HCT116 (cell line): ENCODE data around the gene ANKZF1. TPM values are rescaled to one million over a fixed set of nuclear protein-coding genes. Genes with fewer than 3 reads are reported as not detected.

Experiments
- ATAC-seq: fragments of 200-7000 bp; cut with Tn5 transposase; 2 replicates; pipeline ENCODE4 v1.9.1; 2020; ENCODE audit warnings: mild to moderate bottlenecking, moderate library complexity
- BruUV-seq: library from RNA; stranded (reverse); fragments of 400-500 nt; replicated peaks from 2 replicates; lab custom pipeline; 2021; lab: Mats Ljungman, UMichigan
- CTCF ChIA-PET: fragments of 300-600 bp; sonication (Branson Sonifier 250); formaldehyde crosslinking; loops from one replicate; lab custom pipeline; 2021; ENCODE audit warnings: antibody characterized with exemption; lab: Charles Lee
- POLR2A ChIA-PET: fragments of 300-600, 350-600 bp; sonication (Branson Sonifier 250); formaldehyde crosslinking; loops from one replicate; lab custom pipeline; 2021; ENCODE audit warnings: antibody characterized with exemption; lab: Charles Lee
- RAD21 ChIA-PET, 2 experiments: fragments of 300-600 bp; sonication (Branson Sonifier 250); formaldehyde crosslinking; loops; one replicate each; lab custom pipeline; 2023; ENCODE audit warnings: low total read pairs in 2 of 2; ENCODE audit not compliant: uncharacterized antibody in 2 of 2, unreplicated experiment in 2 of 2, low non-redundant PET in 1 of 2; lab: Charles Lee
- DNase-seq: peaks from one replicate; pipeline ENCODE4 v3.0.0-alpha.2; 2010; ENCODE audit warnings: low read depth, low spot score
- H2AFZ ChIP-seq: fragments of 200-600 bp; shearing (Covaris generic), sonication (generic); 2 replicates; pipeline ENCODE4 v1.6.1; 2017; ENCODE audit warnings: low read depth, mixed run types, mixed read lengths, antibody characterized with exemption, low read length; ENCODE audit not compliant: poor library complexity, severe bottlenecking
- H3K27ac ChIP-seq: 2 replicates; pipeline ENCODE4 v1.5.1; 2012; ENCODE audit warnings: low read depth, low read length
- H3K27me3 ChIP-seq: fragments of 200-600 bp; sonication (generic); 2 replicates; pipeline ENCODE4 v1.6.1; 2016; ENCODE audit warnings: mixed run types, low read length, mixed read lengths; ENCODE audit not compliant: insufficient read depth
- H3K36me3 ChIP-seq, 2 experiments: fragments of 200-500 bp in 1 of 2; fragments of 200-600 bp in 1 of 2; sonication (Bioruptor generic) in 1 of 2; sonication (generic) in 1 of 2; 2 replicates each; pipeline versions ENCODE4 v1.5.1 to v1.6.1; 2014 to 2016; ENCODE audit warnings: low read length in 2 of 2, inconsistent platforms in 1 of 2, mixed read lengths in 1 of 2, mixed run types in 1 of 2; ENCODE audit not compliant: insufficient read depth in 2 of 2, control insufficient read depth in 1 of 2
- H3K4me1 ChIP-seq, 2 experiments: fragments of 200-600 bp in 1 of 2; sonication (generic) in 1 of 2; 2 replicates each; pipeline versions ENCODE4 v1.5.1 to v1.6.1; 2012 to 2017; ENCODE audit warnings: low read length in 2 of 2, inconsistent platforms in 1 of 2, mild to moderate bottlenecking in 1 of 2, mixed read lengths in 1 of 2, mixed run types in 1 of 2, moderate library complexity in 1 of 2; ENCODE audit not compliant: insufficient read depth in 2 of 2, control insufficient read depth in 1 of 2
- H3K4me2 ChIP-seq: fragments of 200-600 bp; sonication (generic); 2 replicates; pipeline ENCODE4 v1.6.1; 2017; ENCODE audit warnings: mixed run types, low read length, mixed read lengths
- H3K4me3 ChIP-seq, 2 experiments: fragments of 200-600 bp in 1 of 2; sonication (generic) in 1 of 2; replicated peaks in 1 of 2; 2 replicates each; pipeline ENCODE4 v1.5.1; 2011 to 2016; ENCODE audit warnings: low read length in 2 of 2, control low read depth in 1 of 2, low read depth in 1 of 2, mild to moderate bottlenecking in 1 of 2, mixed read lengths in 1 of 2, mixed run types in 1 of 2
- H3K79me2 ChIP-seq: fragments of 200-600 bp; sonication (generic); 2 replicates; pipeline ENCODE4 v1.6.1; 2017; ENCODE audit warnings: mild to moderate bottlenecking, mixed run types, low read length, moderate library complexity, mixed read lengths; ENCODE audit not compliant: insufficient read depth
- H3K9ac ChIP-seq: fragments of 200-600 bp; sonication (generic); 2 replicates; pipeline ENCODE4 v1.6.1; 2016; ENCODE audit warnings: low read length, mixed read lengths
- H3K9me2 ChIP-seq: fragments of 200-600 bp; sonication (generic), shearing (Covaris generic); 2 replicates; pipeline ENCODE4 v1.6.1; 2017; ENCODE audit warnings: mixed run types, mild to moderate bottlenecking, moderate library complexity; ENCODE audit not compliant: insufficient read depth
- H3K9me3 ChIP-seq, 2 experiments: fragments of 200-500 bp in 1 of 2; fragments of 200-600 bp in 1 of 2; sonication (Bioruptor generic) in 1 of 2; sonication (generic) in 1 of 2; 2 replicates each; pipeline ENCODE4 v1.6.1; 2014 to 2017; ENCODE audit warnings: low read length in 2 of 2, mixed read lengths in 2 of 2, inconsistent platforms in 1 of 2, low read depth in 1 of 2, mild to moderate bottlenecking in 1 of 2, mixed run types in 1 of 2, moderate library complexity in 1 of 2; ENCODE audit not compliant: control insufficient read depth in 1 of 2, insufficient read depth in 1 of 2
- H4K20me1 ChIP-seq: fragments of 200-600 bp; sonication (generic), shearing (Covaris generic); 2 replicates; pipeline ENCODE4 v1.6.1; 2017; ENCODE audit warnings: mixed run types, mild to moderate bottlenecking, moderate library complexity; ENCODE audit not compliant: insufficient read depth
- CBX3 ChIP-seq: IDR thresholded peaks from 2 replicates; pipeline ENCODE4 v1.6.1; 2012; ENCODE audit warnings: low read depth
- CEBPB ChIP-seq: IDR thresholded peaks from 2 replicates; pipeline ENCODE4 v1.6.1; 2012; ENCODE audit warnings: low read depth
- CTCF ChIP-seq, 3 experiments: fragments of 200-600 bp in 1 of 3; sonication (generic) in 1 of 3; IDR thresholded peaks in 2 of 3; conservative IDR thresholded peaks in 1 of 3; 2 replicates each; pipeline ENCODE4 v1.5.1; 2012 to 2017; ENCODE audit warnings: low read depth in 2 of 3, low read length in 2 of 3, antibody characterized with exemption in 1 of 3, borderline replicate concordance in 1 of 3, control low read depth in 1 of 3, mild to moderate bottlenecking in 1 of 3, mixed read lengths in 1 of 3, mixed run types in 1 of 3, moderate library complexity in 1 of 3; ENCODE audit not compliant: insufficient read depth in 1 of 3
- EGR1 ChIP-seq: IDR thresholded peaks from 2 replicates; pipeline ENCODE4 v1.6.1; 2012; ENCODE audit warnings: low read depth
- ELF1 ChIP-seq: IDR thresholded peaks from 2 replicates; pipeline ENCODE4 v1.6.1; 2012; ENCODE audit warnings: low read depth, borderline replicate concordance
- EZH2phosphoT487 ChIP-seq: fragments of 200-600 bp; IDR thresholded peaks from 2 replicates; pipeline ENCODE4 v1.6.1; 2018; ENCODE audit warnings: antibody characterized with exemption, borderline replicate concordance
- FOSL1 ChIP-seq: IDR thresholded peaks from 2 replicates; pipeline ENCODE4 v1.6.1; 2012; ENCODE audit warnings: low read depth
- JUND ChIP-seq: IDR thresholded peaks from 2 replicates; pipeline ENCODE4 v1.6.1; 2012
- POLR2A ChIP-seq: IDR thresholded peaks from 2 replicates; pipeline ENCODE4 v1.7.0; 2011; ENCODE audit warnings: borderline replicate concordance; ENCODE audit not compliant: insufficient read depth, insufficient read length; ENCODE audit errors: extremely low read depth
- POLR2AphosphoS5 ChIP-seq: IDR thresholded peaks from 2 replicates; pipeline ENCODE4 v1.6.1; 2011; ENCODE audit warnings: mild to moderate bottlenecking, low read depth, low read length, moderate library complexity
- RAD21 ChIP-seq: IDR thresholded peaks from 2 replicates; pipeline ENCODE4 v1.6.1; 2012; ENCODE audit warnings: low read depth, mild to moderate bottlenecking
- REST ChIP-seq: IDR thresholded peaks from 2 replicates; pipeline ENCODE4 v1.6.1; 2012; ENCODE audit warnings: low read depth
- SIN3A ChIP-seq: IDR thresholded peaks from 2 replicates; pipeline ENCODE4 v1.6.1; 2012; ENCODE audit warnings: low read depth
- YY1 ChIP-seq: IDR thresholded peaks from 2 replicates; pipeline ENCODE4 v1.6.1; 2011; ENCODE audit warnings: low read length, low read depth, moderate library complexity, mild to moderate bottlenecking; ENCODE audit not compliant: insufficient replicate concordance; ENCODE audit errors: extremely low read depth
- ZBTB33 ChIP-seq: IDR thresholded peaks from 2 replicates; pipeline ENCODE4 v1.6.1; 2011; ENCODE audit warnings: mild to moderate bottlenecking, low read length, moderate library complexity; ENCODE audit not compliant: insufficient replicate concordance; ENCODE audit errors: extremely low read depth
- ZFX ChIP-seq: fragments of 450-650 bp; IDR thresholded peaks from 2 replicates; pipeline ENCODE4 v1.6.1; 2017
- ZNF274 ChIP-seq: fragments of 200-500 bp; sonication (Bioruptor generic); IDR thresholded peaks from 2 replicates; pipeline ENCODE4 v1.6.1; 2014; ENCODE audit warnings: mild to moderate bottlenecking, low read depth, low read length, inconsistent platforms
- intact Hi-C: fragments of 100-400 bp; cut with micrococcal nuclease; formaldehyde crosslinking; loops from 2 replicates; pipeline ENCODE4 v1.10.0; 2022
- total RNA-seq: library from RNA; stranded (reverse); gene quantifications from one replicate; pipeline ENCODE4 v1.2.1, GENCODE V29; 2021; ENCODE audit not compliant: unreplicated experiment

The ANKZF1 gene
- total RNA-seq, 1 experiment from 2014 or later = 64.7 TPM

GRCh38 chr2:219284501-219285372 lies 55.1 kb downstream of the ANKZF1 start:
- Histone ChIP-seq H3K36me3 (no peaks in the 10 kb centered on the region), H3K27ac (no peak overlapping the region), H4K20me1 (no peaks in the 10 kb centered on the region), H3K9ac (no peak overlapping the region), H2AFZ (no peak overlapping the region), H3K79me2 (no peaks in the 10 kb centered on the region), H3K4me3 (no peak overlapping the region), H3K9me2 (no peaks in the 10 kb centered on the region), H3K27me3 (no peaks in the 10 kb centered on the region), H3K4me2 (no peak overlapping the region), H3K9me3 (no peaks in the 10 kb centered on the region), H3K4me1 (peaks cover 17 to 25% of the 10 kb centered on the region in 2 experiments)
- no peak for TF ChIP-seq JUND
- no peak for TF ChIP-seq SIN3A
- no peak for TF ChIP-seq YY1
- no peak for TF ChIP-seq CTCF (IDR thresholded peaks at IDR 0.05 in 2 of 3, conservative IDR thresholded peaks at IDR 0.05 in 1 of 3; ENCODE audit: borderline replicate concordance in 1 of 3, insufficient read depth in 1 of 3, low read depth in 2 of 3, low read length in 2 of 3)
- no peak for TF ChIP-seq FOSL1
- TF ChIP-seq ZBTB33 = no peak
- TF ChIP-seq CEBPB = no peak
- TF ChIP-seq ZFX = no peak
- no peak for TF ChIP-seq POLR2AphosphoS5
- no peak for TF ChIP-seq ZNF274
- no peak for TF ChIP-seq EZH2phosphoT487
- TF ChIP-seq EGR1 = no peak
- TF ChIP-seq POLR2A = no peak
- TF ChIP-seq RAD21 = no peak
- no peak for TF ChIP-seq CBX3
- TF ChIP-seq REST = no peak
- TF ChIP-seq ELF1 = no peak
- ChIA-PET POLR2A (no interaction called here), CTCF (no interaction called here), RAD21 (no interaction called here)
- intact Hi-C loops = no loop called here
- no TSS peak for BruUV-seq
- no peak for DNase-seq
- ATAC-seq = no peak
